Measurements from ENCODE around the gene OTX1.

OTX1 gene

DNA sequence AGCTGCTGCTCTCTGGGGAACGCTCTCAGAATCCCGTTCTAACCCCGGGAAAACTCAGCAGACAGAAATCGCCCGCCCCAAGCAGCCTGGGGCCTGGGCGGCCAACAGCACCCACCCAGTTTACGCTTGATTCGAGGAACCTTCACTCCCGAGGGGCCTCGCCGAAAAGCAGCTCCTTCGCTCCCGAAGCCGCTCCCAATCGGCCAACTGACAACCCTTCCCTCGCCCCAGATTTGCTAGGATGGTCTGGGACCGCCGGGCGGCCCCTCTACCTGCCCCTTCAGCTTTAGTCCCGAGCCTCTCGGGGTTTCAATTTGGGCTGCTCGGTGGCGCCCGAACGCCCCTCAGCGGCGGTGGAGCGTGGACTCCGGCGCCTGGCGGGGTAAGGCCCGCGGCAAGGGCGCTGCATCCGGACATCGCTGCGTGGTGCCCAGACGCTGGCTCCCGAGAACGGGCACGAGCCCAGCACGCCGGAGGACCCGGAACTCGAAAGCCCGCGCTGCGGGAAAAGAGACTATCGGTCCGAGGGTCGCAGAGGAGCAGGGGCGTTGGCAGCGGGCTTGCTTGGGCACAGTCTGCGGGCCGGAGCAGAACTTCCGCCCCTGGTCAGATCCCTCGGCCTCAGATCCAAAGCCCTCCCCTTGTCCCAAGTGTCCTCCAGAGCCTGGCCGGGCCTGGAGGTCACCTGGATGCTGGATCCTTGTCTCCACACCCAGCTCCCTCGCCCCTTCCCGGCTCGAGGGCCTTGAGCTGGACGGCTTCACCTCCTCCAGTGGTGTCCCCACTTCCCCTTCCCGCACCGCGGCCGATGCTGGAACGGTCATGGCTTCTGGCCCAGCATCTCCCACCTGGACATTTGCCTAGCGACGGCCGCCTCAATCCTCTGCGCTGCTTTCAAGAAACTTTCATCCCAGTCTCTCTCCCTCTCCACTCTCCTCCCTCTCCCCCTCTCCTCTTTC is 3.0 kb upstream of the OTX1 start:
- peak; percentile 4 for DNase-seq

DNA sequence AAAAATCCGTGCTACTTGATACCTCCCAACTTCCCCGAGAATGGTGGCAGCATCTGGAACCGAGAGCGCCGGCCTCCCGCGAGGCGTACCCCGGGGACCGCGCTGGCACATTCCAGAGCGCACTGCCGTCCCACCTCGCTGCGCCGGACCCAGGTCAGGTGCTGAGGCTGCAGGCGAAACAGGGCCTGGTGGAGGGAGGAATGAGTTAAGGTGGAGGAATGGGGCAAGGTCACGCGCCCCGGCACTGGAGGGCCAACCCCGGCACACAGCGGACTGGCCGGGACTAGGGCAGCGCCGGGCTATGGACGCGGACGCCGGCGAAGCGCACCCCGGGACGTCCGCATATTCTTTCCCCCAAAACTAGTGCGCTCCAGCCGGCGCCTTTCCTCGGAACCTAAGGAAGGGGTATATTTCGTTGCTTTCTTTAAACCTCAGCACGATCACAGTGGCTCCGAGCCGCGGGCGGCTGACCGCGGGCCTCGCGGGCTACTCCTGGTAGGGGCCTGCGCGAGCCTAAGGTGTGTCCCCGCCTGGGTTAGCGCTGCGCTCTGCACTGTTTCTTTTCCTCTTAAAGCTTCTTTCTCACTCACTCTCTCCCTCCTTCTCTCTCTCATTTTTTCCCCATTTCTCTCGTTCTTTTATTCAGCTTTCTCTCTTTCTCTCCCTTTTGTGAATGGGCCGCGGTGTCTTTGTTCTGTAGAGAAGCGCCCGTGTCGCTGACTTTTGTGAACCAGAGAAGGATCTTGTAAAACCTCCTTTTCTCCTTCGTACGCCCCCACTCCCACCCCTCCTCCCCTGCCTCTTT is 2.1 kb upstream of the OTX1 start:
- DNase-seq = no peak

DNA sequence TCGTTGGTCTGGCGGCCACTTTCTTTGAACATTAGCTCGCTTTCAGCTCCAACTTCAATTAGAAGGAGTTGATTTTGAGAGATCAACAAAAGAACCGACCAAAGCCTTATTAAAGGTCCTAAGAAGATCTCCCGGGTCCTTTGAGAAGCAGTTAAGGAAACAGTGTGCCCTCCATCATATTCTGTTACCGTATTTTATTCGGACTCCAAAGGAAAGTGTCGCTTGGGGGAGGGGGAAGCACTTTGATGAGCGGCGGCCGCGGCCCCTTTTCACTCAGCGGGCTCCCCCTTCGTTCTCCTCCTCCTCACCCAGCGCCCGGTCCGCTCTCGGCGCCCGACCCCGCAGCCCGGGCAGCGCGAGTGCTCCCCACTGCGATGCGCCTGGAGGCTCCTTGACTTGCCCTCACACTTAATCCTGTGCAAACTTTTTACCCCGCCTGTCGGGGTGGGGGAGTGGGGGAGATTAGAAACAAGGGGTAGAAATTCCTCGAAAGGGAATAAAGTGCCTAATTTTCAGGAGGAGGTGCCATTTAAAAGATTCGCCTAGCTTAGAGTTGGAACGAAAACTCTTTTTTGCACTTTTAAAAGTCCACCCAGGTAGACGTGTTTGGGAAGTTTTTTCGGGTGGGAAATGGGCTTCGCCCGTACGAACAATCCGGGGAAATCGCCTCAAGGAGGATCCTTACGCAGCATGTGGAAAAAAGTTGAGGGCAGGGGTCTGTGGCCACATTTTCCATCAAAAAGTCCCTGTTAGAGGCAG is 1.2 kb upstream of the OTX1 start:
- no peak for DNase-seq

- DNase-seq = peak; percentile 60
Observed at GRCh38 chr2:63049970-63050333, 678 bp upstream of the OTX1 start.

GRCh38 chr2:63051042-63051794 is 588 bp downstream of the OTX1 start:
- no peak for DNase-seq

GRCh38 chr2:63051795-63052333 is 1.2 kb downstream of the OTX1 start:
- no peak for DNase-seq

GRCh38 chr2:63052411-63053080 is 1.9 kb downstream of the OTX1 start:
- DNase-seq = no peak

- no peak for DNase-seq
Observed at GRCh38 chr2:63053081-63053888, 2.7 kb downstream of the OTX1 start.

- DNase-seq = no peak
Observed at GRCh38 chr2:63053889-63054602, 3.4 kb downstream of the OTX1 start.

DNA sequence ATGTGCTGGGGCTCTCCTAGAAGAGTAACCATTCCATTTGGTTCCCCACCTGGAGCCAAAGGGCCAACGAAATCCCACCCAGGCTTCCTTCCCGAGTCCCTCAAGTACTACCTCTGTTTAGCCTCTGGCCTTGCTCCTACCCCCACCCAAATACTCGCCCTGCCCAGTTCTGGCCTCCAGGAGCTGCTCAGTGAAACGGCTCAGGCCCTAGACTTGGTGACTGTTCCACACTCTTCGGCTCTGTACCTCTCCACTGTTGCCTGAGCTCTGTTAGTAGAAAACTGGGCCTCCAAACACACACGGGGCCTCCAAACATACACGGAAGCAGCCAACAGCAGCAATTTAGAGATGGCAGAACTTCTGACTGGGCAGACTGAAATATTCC is 4.2 kb downstream of the OTX1 start:
- DNase-seq = no peak

DNA sequence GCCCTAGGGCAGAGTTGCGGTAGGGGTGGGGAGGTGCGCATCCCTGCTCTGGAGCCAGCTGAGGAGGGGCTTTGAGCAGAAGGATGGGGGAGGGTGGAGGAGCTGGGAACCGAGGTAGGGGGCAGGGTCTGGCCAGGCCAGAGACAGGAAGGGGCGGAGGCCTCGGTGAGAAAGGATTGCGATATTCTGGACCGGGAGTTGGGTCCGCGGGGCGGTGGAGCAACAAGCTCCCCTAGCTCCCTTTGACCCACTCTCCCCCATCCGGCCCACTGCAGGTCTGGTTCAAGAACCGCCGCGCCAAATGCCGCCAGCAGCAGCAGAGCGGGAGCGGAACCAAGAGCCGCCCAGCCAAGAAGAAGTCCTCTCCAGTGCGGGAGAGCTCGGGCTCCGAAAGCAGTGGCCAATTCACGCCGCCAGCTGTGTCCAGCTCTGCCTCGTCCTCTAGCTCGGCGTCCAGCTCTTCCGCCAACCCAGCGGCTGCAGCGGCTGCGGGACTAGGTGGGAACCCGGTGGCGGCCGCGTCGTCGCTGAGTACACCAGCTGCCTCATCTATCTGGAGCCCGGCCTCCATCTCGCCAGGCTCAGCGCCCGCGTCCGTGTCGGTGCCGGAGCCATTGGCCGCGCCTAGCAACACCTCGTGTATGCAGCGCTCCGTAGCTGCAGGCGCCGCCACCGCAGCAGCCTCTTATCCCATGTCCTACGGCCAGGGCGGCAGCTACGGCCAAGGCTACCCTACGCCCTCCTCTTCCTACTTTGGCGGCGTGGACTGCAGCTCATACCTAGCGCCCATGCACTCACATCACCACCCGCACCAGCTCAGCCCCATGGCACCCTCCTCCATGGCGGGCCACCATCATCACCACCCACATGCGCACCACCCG is 4.8 kb downstream of the OTX1 start:
- no peak for DNase-seq

- no peak for DNase-seq
Observed at GRCh38 chr2:63056107-63057050, 5.7 kb downstream of the OTX1 start.

- no peak for DNase-seq
Observed at GRCh38 chr2:63057249-63058143, 6.9 kb downstream of the OTX1 start.

- no peak for DNase-seq
Observed at GRCh38 chr2:63058144-63058920, 7.7 kb downstream of the OTX1 start.

GRCh38 chr2:63058921-63059792 is 8.5 kb downstream of the OTX1 start:
- DNase-seq = no peak
